Muscle layer of colon (tissue), 2 donors: ENCODE results near the gene DDIAS.
"Not testable (repeated sequence)": the region's sequence is repeated elsewhere in the genome, so short reads cannot be mapped to it uniquely, and the experiment has no call there.

Experiments used
- H3K27ac ChIP-seq: one replicate; pipeline ENCODE4 v1.7.0; 2013; ENCODE audit warnings: low read depth, mild to moderate bottlenecking, low read length, moderate library complexity
- H3K27me3 ChIP-seq, 2 donors: one replicate each; pipeline ENCODE4 v1.7.0; 2013; ENCODE audit warnings: low read length in 2 of 2, mild to moderate bottlenecking in 2 of 2; ENCODE audit not compliant: insufficient read depth in 2 of 2, control insufficient read depth in 1 of 2
- H3K36me3 ChIP-seq: one replicate; pipeline ENCODE4 v1.7.0; 2013; ENCODE audit warnings: mild to moderate bottlenecking, low read length; ENCODE audit not compliant: insufficient read depth
- H3K4me1 ChIP-seq: one replicate; pipeline ENCODE4 v1.7.0; 2013; ENCODE audit warnings: mild to moderate bottlenecking, low read length; ENCODE audit not compliant: insufficient read depth
- H3K4me3 ChIP-seq, 2 donors: one replicate each; pipeline ENCODE4 v1.7.0; 2013; ENCODE audit warnings: low read length in 2 of 2, low read depth in 1 of 2, mild to moderate bottlenecking in 1 of 2, moderate library complexity in 1 of 2
- H3K9ac ChIP-seq: one replicate; pipeline ENCODE4 v1.7.0; 2013; ENCODE audit warnings: low read length
- H3K9me3 ChIP-seq: one replicate; pipeline ENCODE4 v1.7.0; 2013; ENCODE audit warnings: mild to moderate bottlenecking, low read length
- donor health status: abdominal sarcoma.
- donor health status: Adenocarcinoma of cecum.

Gene DDIAS

DNA sequence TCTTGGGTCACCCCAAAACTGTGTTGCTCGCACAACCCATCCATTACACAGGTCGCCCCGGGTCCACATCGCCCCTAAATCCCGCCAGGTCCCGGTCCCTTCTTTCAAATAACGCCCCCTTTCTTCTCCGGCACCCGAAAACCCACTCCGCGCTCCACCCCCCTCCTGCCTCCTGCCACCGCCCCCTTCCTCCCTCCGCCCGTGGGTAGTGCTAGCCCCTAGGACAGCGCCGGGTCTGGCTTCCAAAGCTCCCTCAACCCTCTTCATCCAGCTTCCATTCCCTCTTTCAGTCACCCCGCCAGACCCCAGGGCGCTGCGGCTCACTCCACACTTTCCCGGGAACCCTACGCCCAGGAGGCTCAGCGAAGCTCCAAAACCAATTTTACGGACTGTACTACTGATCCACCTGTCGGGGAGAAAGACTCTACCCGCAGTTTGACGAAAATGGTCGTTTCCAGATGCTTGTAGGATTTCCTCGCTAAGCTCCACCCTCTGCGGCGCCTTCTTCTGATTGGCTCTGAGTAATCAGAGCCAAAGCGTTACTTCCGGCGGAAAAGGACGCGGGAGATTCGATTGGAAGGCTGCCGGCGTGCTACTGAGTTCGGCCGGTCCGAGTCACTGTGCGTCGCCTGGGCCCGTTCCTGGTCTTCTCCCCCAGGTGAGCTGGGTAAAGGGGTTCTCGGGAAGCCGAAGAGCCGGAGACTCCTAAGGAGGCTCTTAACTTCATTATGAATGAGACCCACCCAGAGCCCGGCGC, at the start of gene DDIAS:
Gene DDIAS (plus strand): TSS at position 572 of the 757 bp plus-strand sequence. CDS start 13,003 bp downstream, outside the sequence.
- peaks cover 22% of the 10 kb centered on the region for H3K4me1 ChIP-seq
- peak within 1 kb of the TSS; percentile 87 for H3K9ac ChIP-seq
- no peaks in the 10 kb centered on the region for H3K27me3 ChIP-seq
- H3K36me3 ChIP-seq = no peaks in the 10 kb centered on the region
- peak within 1 kb of the TSS; percentile 47 to 99 for H3K4me3 ChIP-seq
- H3K9me3 ChIP-seq = no peaks in the 10 kb centered on the region
- H3K27ac ChIP-seq = peak within 1 kb of the TSS; percentile 66

GRCh38 chr11:82854242-82854641, 47.3 kb upstream of the DDIAS start:
- H3K9ac ChIP-seq = no peak overlapping the region
- H3K4me1 ChIP-seq = peaks cover 10% of the 10 kb centered on the region
- H3K27me3 ChIP-seq = no peaks in the 10 kb centered on the region
- H3K27ac ChIP-seq = no peak overlapping the region
- H3K4me3 ChIP-seq = no peak overlapping the region
- no peaks in the 10 kb centered on the region for H3K36me3 ChIP-seq
- no peaks in the 10 kb centered on the region for H3K9me3 ChIP-seq

- H3K27me3 ChIP-seq, H3K9ac ChIP-seq, H3K9me3 ChIP-seq, H3K36me3 ChIP-seq, H3K4me3 ChIP-seq, H3K4me1 ChIP-seq, H3K27ac ChIP-seq: not testable (repeated sequence)
Measured at GRCh38 chr11:82854916-82855315, 46.6 kb upstream of the DDIAS start.

DNA sequence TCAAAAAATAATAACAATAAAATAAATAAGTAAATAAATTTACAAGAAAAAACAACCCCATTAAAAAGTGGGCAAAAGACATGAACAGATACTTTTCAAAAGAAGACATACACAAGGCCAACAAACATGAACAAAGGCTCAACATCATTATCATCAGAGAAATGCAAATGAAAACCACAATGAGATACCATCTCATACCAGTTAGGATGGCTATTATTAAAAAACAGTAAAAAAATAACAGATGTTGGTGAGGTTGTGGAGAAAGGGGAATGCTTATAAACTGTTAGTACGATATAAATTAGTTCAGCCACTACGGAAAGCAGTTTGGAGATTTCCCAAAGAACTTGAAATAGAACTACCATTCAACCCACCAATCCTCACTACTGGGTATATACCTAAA, 45.9 kb upstream of the DDIAS start:
- Histone ChIP-seq H3K27ac (no peak overlapping the region), H3K4me1 (peaks cover 10% of the 10 kb centered on the region), H3K9ac (no peak overlapping the region), H3K4me3 (no peak overlapping the region), H3K27me3 (no peaks in the 10 kb centered on the region), H3K36me3 (no peaks in the 10 kb centered on the region), H3K9me3 (no peaks in the 10 kb centered on the region)

DNA sequence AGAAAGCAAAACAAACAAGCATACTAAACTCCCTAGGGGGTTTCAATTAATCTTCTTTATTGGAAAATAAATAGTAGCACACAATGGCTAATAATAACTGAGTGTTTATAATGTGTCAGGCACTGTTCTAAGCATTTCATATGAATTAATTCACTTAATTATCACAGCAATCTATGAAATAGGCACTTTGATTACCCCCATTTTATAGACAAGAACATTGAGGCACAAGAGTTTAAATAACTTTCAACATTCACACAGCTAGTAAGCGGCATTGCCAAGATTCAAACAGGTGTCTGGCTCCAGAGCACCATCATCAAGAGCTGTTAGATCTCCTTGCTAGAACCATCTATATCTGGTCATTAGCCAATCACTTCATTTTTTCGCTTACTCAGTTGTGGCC, 44.4 kb upstream of the DDIAS start:
- H3K4me1 ChIP-seq = peaks cover 10% of the 10 kb centered on the region
- no peaks in the 10 kb centered on the region for H3K36me3 ChIP-seq
- no peaks in the 10 kb centered on the region for H3K27me3 ChIP-seq
- no peak overlapping the region for H3K27ac ChIP-seq
- no peaks in the 10 kb centered on the region for H3K9me3 ChIP-seq
- H3K9ac ChIP-seq = no peak overlapping the region
- no peak overlapping the region for H3K4me3 ChIP-seq

DNA sequence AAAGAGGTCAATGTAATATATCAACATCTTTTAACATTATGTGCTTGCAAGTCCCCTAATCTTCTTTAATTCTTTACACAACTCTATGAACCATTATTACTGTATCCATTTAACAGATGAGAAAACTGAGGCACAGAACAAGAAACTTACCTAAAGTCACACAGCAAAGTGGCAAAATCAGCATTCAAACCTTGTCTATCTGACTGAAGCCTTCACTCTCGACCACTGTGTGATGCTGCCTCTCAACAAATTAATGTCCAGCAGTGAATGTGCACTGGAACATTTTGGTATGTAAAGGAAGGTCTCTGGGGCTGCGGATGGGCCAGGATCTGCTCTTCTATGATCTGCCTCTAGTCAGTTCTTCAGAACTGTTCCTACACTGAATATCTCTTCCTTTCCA, 43.4 kb upstream of the DDIAS start:
- Histone ChIP-seq H3K4me1 (peaks cover 10% of the 10 kb centered on the region), H3K9ac (no peak overlapping the region)

GRCh38 chr11:82858556-82859091, 42.9 kb upstream of the DDIAS start:
- Histone ChIP-seq H3K9ac (no peak overlapping the region), H3K9me3 (no peaks in the 10 kb centered on the region), H3K27ac (peak overlapping the region; percentile 7), H3K36me3 (no peaks in the 10 kb centered on the region), H3K4me3 (no peak overlapping the region), H3K27me3 (no peaks in the 10 kb centered on the region), H3K4me1 (peaks cover 10% of the 10 kb centered on the region)

More for the DNA sequence above, 43.4 kb upstream of the DDIAS start:
- Histone ChIP-seq H3K27me3 (no peaks in the 10 kb centered on the region), H3K9me3 (no peaks in the 10 kb centered on the region), H3K27ac (peak overlapping the region; percentile 7), H3K36me3 (no peaks in the 10 kb centered on the region), H3K4me3 (no peak overlapping the region)

GRCh38 chr11:82859750-82860149, 41.8 kb upstream of the DDIAS start:
- Histone ChIP-seq H3K9me3 (no peaks in the 10 kb centered on the region), H3K4me1 (peaks cover 18% of the 10 kb centered on the region), H3K27me3 (no peaks in the 10 kb centered on the region), H3K36me3 (no peaks in the 10 kb centered on the region), H3K9ac (no peak overlapping the region), H3K27ac (no peak overlapping the region), H3K4me3 (no peak overlapping the region)

DNA sequence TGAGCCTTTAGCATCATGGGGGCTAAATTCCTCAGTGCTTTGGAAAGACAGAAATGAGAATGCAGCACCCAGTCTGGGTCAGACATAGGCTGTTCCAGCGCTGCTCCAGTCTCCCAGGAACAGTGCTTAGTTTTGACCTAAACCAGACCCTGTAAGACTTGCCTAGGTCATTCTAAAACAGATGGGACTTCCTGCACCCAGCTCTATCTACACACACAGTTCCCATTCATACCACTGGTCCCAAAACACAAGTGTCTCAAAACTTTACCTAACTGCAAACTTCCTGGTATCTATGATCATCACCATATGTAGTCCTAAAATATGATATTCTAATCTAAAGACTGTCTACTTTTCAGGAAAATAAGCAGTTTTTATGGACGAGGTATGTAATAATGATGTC, 39.2 kb upstream of the DDIAS start:
- H3K27ac ChIP-seq = no peak overlapping the region
- peaks cover 23% of the 10 kb centered on the region for H3K4me1 ChIP-seq
- no peaks in the 10 kb centered on the region for H3K9me3 ChIP-seq
- no peak overlapping the region for H3K4me3 ChIP-seq
- no peaks in the 10 kb centered on the region for H3K36me3 ChIP-seq
- H3K27me3 ChIP-seq = no peaks in the 10 kb centered on the region
- H3K9ac ChIP-seq = no peak overlapping the region

DNA sequence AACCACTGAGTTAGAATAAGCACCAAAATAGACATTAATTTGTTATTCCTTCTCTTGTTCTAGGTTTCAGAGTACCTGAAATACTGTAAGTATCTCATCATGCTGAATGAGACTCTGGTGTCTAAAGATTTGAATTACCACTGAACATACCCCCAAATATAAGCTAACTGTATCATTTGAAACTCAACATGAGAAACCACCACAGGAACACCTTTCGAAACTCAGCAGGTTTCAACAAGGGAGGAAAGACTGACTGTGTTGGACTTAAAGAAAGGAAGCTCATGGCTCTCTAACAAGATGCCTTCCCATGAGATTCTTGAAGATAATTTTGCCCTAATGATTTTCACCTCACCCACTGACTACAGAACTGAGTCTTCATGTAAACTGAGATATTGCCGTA, 38.3 kb upstream of the DDIAS start:
- H3K27ac ChIP-seq = no peak overlapping the region
- H3K4me3 ChIP-seq = no peak overlapping the region
- H3K27me3 ChIP-seq = no peaks in the 10 kb centered on the region
- no peaks in the 10 kb centered on the region for H3K36me3 ChIP-seq
- no peaks in the 10 kb centered on the region for H3K9me3 ChIP-seq
- peaks cover 26% of the 10 kb centered on the region for H3K4me1 ChIP-seq
- H3K9ac ChIP-seq = no peak overlapping the region

DNA sequence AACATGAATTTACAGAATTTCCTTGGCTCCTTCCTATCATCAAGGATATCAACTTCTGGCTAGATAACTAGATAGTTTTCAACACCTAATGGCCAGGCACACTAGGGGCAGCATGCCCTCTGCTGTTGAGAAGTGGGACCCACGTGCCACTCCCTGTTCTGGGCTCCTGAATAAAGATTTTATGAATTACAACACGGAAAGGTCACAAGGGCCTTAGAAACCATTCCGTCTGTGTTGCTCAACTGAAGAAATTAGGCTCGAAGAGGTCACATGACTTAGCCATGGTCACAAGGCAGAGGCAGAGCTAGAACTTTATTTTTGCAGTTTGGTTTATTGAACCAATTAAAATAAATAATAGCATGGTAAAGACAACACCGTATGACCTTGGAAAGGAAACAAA, 37.3 kb upstream of the DDIAS start:
- H3K4me3 ChIP-seq = no peak overlapping the region
- H3K27me3 ChIP-seq = no peaks in the 10 kb centered on the region
- peaks cover 17% of the 10 kb centered on the region for H3K4me1 ChIP-seq
- H3K9me3 ChIP-seq = no peaks in the 10 kb centered on the region
- H3K9ac ChIP-seq = no peak overlapping the region
- H3K36me3 ChIP-seq = no peaks in the 10 kb centered on the region
- H3K27ac ChIP-seq = no peak overlapping the region

- H3K27ac ChIP-seq = no peak overlapping the region
- H3K27me3 ChIP-seq = no peaks in the 10 kb centered on the region
- H3K36me3 ChIP-seq = no peaks in the 10 kb centered on the region
- no peak overlapping the region for H3K9ac ChIP-seq
- H3K4me1 ChIP-seq = peaks cover 30% of the 10 kb centered on the region
- H3K9me3 ChIP-seq = no peaks in the 10 kb centered on the region
- no peak overlapping the region for H3K4me3 ChIP-seq
Measured at GRCh38 chr11:82865841-82866240, 35.7 kb upstream of the DDIAS start.
